Measurements from ENCODE around the gene OSBPL6.

OSBPL6 gene

GRCh38 chr2:178426388-178426787, 232.1 kb downstream of the OSBPL6 start:
- Histone ChIP-seq H3K9me3 (ENCODE audit: insufficient read depth, low read length, severe bottlenecking) (peaks cover 2% of the 10 kb centered on the region), H3K9ac (ENCODE audit: low read depth, low read length) (no peak overlapping the region), H3K4me1 (ENCODE audit: insufficient read depth, low read length) (no peaks in the 10 kb centered on the region), H3K4me2 (ENCODE audit: insufficient read depth, low read length) (no peak overlapping the region), H2AFZ (ENCODE audit: low read depth, low read length) (no peak overlapping the region), H3K27me3 (ENCODE audit: insufficient read depth, low read length, poor library complexity) (no peaks in the 10 kb centered on the region), H3K36me3 (ENCODE audit: insufficient read depth, low read length) (peaks cover 76% of the 10 kb centered on the region), H3K79me2 (ENCODE audit: insufficient read depth, low read length) (peaks cover 48% of the 10 kb centered on the region), H3K4me3 (ENCODE audit: low read depth in 1 of 2, low read length in 2 of 2) (no peak overlapping the region), H4K20me1 (ENCODE audit: insufficient read depth, low read length) (peaks cover 3% of the 10 kb centered on the region; the same call in 1 of the 2 replicates), H3K27ac (ENCODE audit: low read length) (no peak overlapping the region)
- ATAC-seq (ENCODE audit: insufficient read depth, low read depth) (no peak), DNase-seq (no peak)
- TF ChIP-seq EZH2 (IDR thresholded peaks at IDR 0.05; ENCODE audit: borderline replicate concordance, low read depth, low read length, severe bottlenecking) (no peak), CTCF (IDR thresholded peaks at IDR 0.05; ENCODE audit: borderline replicate concordance, extremely low read depth, low read length, poor library complexity, severe bottlenecking) (no peak)

- Histone ChIP-seq H3K36me3 (ENCODE audit: insufficient read depth, low read length) (peaks cover 78% of the 10 kb centered on the region), H2AFZ (ENCODE audit: low read depth, low read length) (no peak overlapping the region), H3K9me3 (ENCODE audit: insufficient read depth, low read length, severe bottlenecking) (peaks cover 2% of the 10 kb centered on the region), H3K4me3 (ENCODE audit: low read depth in 1 of 2, low read length in 2 of 2) (no peak overlapping the region), H3K27me3 (ENCODE audit: insufficient read depth, low read length, poor library complexity) (no peaks in the 10 kb centered on the region), H3K4me2 (ENCODE audit: insufficient read depth, low read length) (no peak overlapping the region), H3K9ac (ENCODE audit: low read depth, low read length) (no peak overlapping the region), H3K79me2 (ENCODE audit: insufficient read depth, low read length) (peaks cover 44% of the 10 kb centered on the region), H4K20me1 (ENCODE audit: insufficient read depth, low read length) (peaks cover 3% of the 10 kb centered on the region; the same call in 1 of the 2 replicates), H3K27ac (ENCODE audit: low read length) (no peak overlapping the region), H3K4me1 (ENCODE audit: insufficient read depth, low read length) (no peaks in the 10 kb centered on the region)
- DNase-seq (no peak), ATAC-seq (ENCODE audit: insufficient read depth, low read depth) (no peak)
- no peak for TF ChIP-seq CTCF (IDR thresholded peaks at IDR 0.05; ENCODE audit: borderline replicate concordance, extremely low read depth, low read length, poor library complexity, severe bottlenecking)
- no peak for TF ChIP-seq EZH2 (IDR thresholded peaks at IDR 0.05; ENCODE audit: borderline replicate concordance, low read depth, low read length, severe bottlenecking)
These were observed 233.1 kb downstream of the OSBPL6 start for GRCh38 chr2:178427458-178427857.

GRCh38 chr2:178428396-178428806, 234.1 kb downstream of the OSBPL6 start:
- peaks cover 2% of the 10 kb centered on the region for H3K9me3 ChIP-seq (ENCODE audit: insufficient read depth, low read length, severe bottlenecking)
- H3K79me2 ChIP-seq (ENCODE audit: insufficient read depth, low read length), result peaks cover 34% of the 10 kb centered on the region
- ATAC-seq (ENCODE audit: insufficient read depth, low read depth) (no peak), DNase-seq (no peak)
- no peak overlapping the region for H3K4me3 ChIP-seq (ENCODE audit: low read depth in 1 of 2, low read length in 2 of 2)
- no peak overlapping the region for H3K9ac ChIP-seq (ENCODE audit: low read depth, low read length)
- no peak for TF ChIP-seq CTCF (IDR thresholded peaks at IDR 0.05; ENCODE audit: borderline replicate concordance, extremely low read depth, low read length, poor library complexity, severe bottlenecking)
- TF ChIP-seq EZH2 (IDR thresholded peaks at IDR 0.05; ENCODE audit: borderline replicate concordance, low read depth, low read length, severe bottlenecking), result no peak
- no peaks in the 10 kb centered on the region; the same call in 1 of the 2 replicates for H4K20me1 ChIP-seq (ENCODE audit: insufficient read depth, low read length)
- H2AFZ ChIP-seq (ENCODE audit: low read depth, low read length), result no peak overlapping the region
- no peaks in the 10 kb centered on the region for H3K27me3 ChIP-seq (ENCODE audit: insufficient read depth, low read length, poor library complexity)
- no peak overlapping the region for H3K27ac ChIP-seq (ENCODE audit: low read length)
- H3K4me1 ChIP-seq (ENCODE audit: insufficient read depth, low read length), result no peaks in the 10 kb centered on the region
- peaks cover 78% of the 10 kb centered on the region for H3K36me3 ChIP-seq (ENCODE audit: insufficient read depth, low read length)
- H3K4me2 ChIP-seq (ENCODE audit: insufficient read depth, low read length), result no peak overlapping the region

- ATAC-seq (ENCODE audit: insufficient read depth, low read depth) (no peak), DNase-seq (no peak)
- H3K27ac ChIP-seq (ENCODE audit: low read length), result no peak overlapping the region
- peaks cover 83% of the 10 kb centered on the region for H3K36me3 ChIP-seq (ENCODE audit: insufficient read depth, low read length)
- TF ChIP-seq EZH2 (IDR thresholded peaks at IDR 0.05; ENCODE audit: borderline replicate concordance, low read depth, low read length, severe bottlenecking), result no peak
- TF ChIP-seq CTCF (IDR thresholded peaks at IDR 0.05; ENCODE audit: borderline replicate concordance, extremely low read depth, low read length, poor library complexity, severe bottlenecking), result no peak
- no peak overlapping the region for H2AFZ ChIP-seq (ENCODE audit: low read depth, low read length)
- peaks cover 2% of the 10 kb centered on the region for H3K9me3 ChIP-seq (ENCODE audit: insufficient read depth, low read length, severe bottlenecking)
- no peak overlapping the region for H3K4me3 ChIP-seq (ENCODE audit: low read depth in 1 of 2, low read length in 2 of 2)
- H3K4me1 ChIP-seq (ENCODE audit: insufficient read depth, low read length), result no peaks in the 10 kb centered on the region
- H4K20me1 ChIP-seq (ENCODE audit: insufficient read depth, low read length), result no peaks in the 10 kb centered on the region; the same call in 1 of the 2 replicates
- no peaks in the 10 kb centered on the region for H3K27me3 ChIP-seq (ENCODE audit: insufficient read depth, low read length, poor library complexity)
- peaks cover 28% of the 10 kb centered on the region for H3K79me2 ChIP-seq (ENCODE audit: insufficient read depth, low read length)
- no peak overlapping the region for H3K9ac ChIP-seq (ENCODE audit: low read depth, low read length)
- H3K4me2 ChIP-seq (ENCODE audit: insufficient read depth, low read length), result no peak overlapping the region
These were observed 235.0 kb downstream of the OSBPL6 start for GRCh38 chr2:178429336-178429735.
